Measurements from ENCODE around the gene TRIM26. TPM values are rescaled to one million over a fixed set of nuclear protein-coding genes. Genes with fewer than 3 reads are reported as not detected.

Gene TRIM26
- total RNA-seq, 4 donors from 2014 or later = 40.4 to 57.4 (median 50.7) TPM

GRCh38 chr6:30188541-30188940 is 24.7 kb downstream of the TRIM26 start:
- no peak overlapping the region for H3K4me3 ChIP-seq (ENCODE audit: low read depth, poor library complexity, severe bottlenecking)
- DNase-seq (ENCODE audit: low spot score in 2 of 2) = no peak
- intact Hi-C loops (cut with DNase I; ENCODE audit: low total_unique reads) = no loop called here
- TF ChIP-seq, protein P1, sequence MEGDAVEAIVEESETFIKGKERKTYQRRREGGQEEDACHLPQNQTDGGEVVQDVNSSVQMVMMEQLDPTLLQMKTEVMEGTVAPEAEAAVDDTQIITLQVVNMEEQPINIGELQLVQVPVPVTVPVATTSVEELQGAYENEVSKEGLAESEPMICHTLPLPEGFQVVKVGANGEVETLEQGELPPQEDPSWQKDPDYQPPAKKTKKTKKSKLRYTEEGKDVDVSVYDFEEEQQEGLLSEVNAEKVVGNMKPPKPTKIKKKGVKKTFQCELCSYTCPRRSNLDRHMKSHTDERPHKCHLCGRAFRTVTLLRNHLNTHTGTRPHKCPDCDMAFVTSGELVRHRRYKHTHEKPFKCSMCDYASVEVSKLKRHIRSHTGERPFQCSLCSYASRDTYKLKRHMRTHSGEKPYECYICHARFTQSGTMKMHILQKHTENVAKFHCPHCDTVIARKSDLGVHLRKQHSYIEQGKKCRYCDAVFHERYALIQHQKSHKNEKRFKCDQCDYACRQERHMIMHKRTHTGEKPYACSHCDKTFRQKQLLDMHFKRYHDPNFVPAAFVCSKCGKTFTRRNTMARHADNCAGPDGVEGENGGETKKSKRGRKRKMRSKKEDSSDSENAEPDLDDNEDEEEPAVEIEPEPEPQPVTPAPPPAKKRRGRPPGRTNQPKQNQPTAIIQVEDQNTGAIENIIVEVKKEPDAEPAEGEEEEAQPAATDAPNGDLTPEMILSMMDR (IDR thresholded peaks at IDR 0.05) = no peak
- TF ChIP-seq POLR2A (IDR thresholded peaks at IDR 0.05) = no peak
- 94 to 97% methylated on average over 5 of the region's 5 CpGs for WGBS, 2 donors

DNA sequence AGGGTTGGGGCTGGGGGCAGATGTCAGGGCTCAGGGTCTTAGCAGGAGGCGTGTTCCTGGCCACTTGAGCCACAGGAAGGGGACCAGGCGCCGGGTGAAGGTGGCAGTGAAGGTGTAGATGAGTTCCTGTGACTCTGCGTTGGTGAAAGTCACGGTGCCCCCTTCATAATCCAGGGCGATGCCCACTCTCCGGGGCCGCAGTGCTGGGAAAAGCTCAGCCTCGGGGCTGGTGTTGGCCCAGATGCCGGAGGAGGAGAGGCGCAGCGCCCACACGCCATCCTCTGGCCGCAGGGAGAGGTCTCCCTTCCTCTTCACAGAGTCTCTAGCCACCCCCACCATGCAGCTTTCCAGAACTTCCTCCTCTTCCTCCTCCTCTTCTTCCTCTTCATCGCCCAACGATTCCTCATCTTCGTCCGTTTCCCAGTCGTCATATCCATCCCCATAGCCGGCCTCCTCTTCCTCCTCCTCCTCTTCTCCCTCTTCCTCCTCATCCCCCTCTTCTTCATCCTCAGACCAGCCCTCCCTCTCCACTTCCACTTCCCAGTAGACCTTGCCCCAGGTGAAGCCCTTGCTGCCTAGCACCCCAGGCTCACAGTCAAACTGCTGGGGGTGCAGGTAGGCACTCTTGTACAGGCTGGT is 27.2 kb downstream of the TRIM26 start:
- WGBS, 2 donors = 90 to 91% methylated on average over 20 of the region's 20 CpGs
- intact Hi-C loops (cut with DNase I; ENCODE audit: low total_unique reads) = no loop called here
- DNase-seq (ENCODE audit: low spot score in 2 of 2) = no peak

DNA sequence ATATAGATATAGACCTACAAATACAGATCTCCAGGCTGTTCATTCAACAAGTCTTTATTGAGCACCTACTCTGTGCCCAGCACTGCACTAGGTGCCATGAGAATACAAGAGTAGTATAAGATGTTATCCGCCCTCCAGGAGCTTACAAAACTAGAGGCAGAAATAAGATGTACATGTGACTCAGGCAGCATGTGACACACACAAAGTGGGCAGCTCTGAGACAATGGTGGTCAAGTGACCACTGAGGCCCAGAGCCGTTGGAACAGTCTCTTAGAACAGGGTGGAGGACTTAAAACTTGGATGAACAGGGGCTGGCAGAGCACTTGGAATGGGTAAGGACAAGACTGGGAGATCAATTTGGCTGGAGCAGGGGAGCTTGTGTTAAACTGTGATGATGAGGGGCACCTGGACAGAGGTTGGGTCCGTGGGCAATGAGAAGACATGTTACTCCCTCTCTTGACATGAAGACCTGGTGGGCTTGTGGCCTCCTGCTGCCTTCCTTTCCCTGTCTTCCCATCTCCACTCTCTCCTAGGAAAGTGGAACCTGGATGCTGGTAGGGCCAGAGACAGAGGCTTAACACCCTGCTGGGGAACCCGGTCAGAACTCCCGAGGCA is 28.7 kb downstream of the TRIM26 start:
- WGBS, 2 donors = 77 to 90% methylated on average over 5 of the region's 5 CpGs
- no peak for DNase-seq (ENCODE audit: low spot score in 2 of 2)
- H3K4me3 ChIP-seq (ENCODE audit: low read depth, poor library complexity, severe bottlenecking) = no peak overlapping the region
- no peak for TF ChIP-seq POLR2A (IDR thresholded peaks at IDR 0.05)
- TF ChIP-seq, protein P1 (IDR thresholded peaks at IDR 0.05) = no peak
- intact Hi-C loops (cut with DNase I; ENCODE audit: low total_unique reads) = no loop called here

More for the DNA sequence above, 27.2 kb downstream of the TRIM26 start:
- no peak overlapping the region for H3K4me3 ChIP-seq (ENCODE audit: low read depth, poor library complexity, severe bottlenecking)
- no peak for TF ChIP-seq POLR2A (IDR thresholded peaks at IDR 0.05)
- TF ChIP-seq, protein P1 (IDR thresholded peaks at IDR 0.05) = no peak

DNA sequence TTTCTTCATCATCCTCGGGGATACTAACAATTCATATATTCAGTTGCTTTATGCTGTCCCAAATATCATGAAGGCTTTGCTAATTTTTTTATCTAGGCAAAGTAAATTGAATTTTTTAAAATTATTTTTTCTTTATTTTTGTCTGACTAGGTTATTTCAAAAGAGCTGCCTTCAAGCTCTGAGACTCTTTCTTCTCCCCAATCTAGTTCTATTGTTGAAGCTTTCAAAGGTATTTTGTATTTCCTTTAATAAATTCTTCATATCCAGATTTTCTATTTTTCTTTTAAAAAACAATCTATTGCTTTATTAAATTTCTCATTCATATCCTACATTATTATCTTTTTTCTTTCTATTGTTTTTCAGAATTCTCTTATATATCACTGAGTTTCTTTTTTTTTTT is 33.1 kb downstream of the TRIM26 start:
- intact Hi-C loops (cut with DNase I; ENCODE audit: low total_unique reads) = no loop called here
- TF ChIP-seq, protein P1 (IDR thresholded peaks at IDR 0.05) = no peak
- TF ChIP-seq POLR2A (IDR thresholded peaks at IDR 0.05) = no peak
- no peak overlapping the region for H3K4me3 ChIP-seq (ENCODE audit: low read depth, poor library complexity, severe bottlenecking)
- no peak for DNase-seq (ENCODE audit: low spot score in 2 of 2)
- 76 to 87% methylated on average over 1 of the region's 1 CpG for WGBS, 2 donors

DNA sequence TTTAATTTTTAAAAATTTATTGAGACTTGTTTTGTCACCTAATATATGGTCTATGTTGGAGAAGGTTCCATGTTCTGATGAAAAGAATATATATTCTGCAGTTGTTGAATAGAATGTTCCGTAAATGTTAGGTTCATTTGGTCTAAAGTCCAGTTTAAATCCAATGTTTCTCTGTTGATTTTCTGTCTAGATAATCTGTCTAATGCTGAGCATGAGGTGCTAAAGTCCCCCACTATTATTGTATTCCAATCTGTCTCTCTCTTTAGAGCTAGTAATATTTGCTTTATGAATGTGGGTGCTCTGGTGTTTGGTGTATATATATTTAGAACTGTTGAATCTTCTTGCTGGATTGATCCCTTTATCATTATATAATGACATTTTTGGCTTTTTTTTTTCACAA is 34.4 kb downstream of the TRIM26 start:
- 95 to 96% methylated on average over 1 of the region's 1 CpG for WGBS, 2 donors
- H3K4me3 ChIP-seq (ENCODE audit: low read depth, poor library complexity, severe bottlenecking) = no peak overlapping the region
- intact Hi-C loops (cut with DNase I; ENCODE audit: low total_unique reads) = no loop called here
- DNase-seq (ENCODE audit: low spot score in 2 of 2) = no peak
- TF ChIP-seq, protein P1 (IDR thresholded peaks at IDR 0.05) = no peak
- TF ChIP-seq POLR2A (IDR thresholded peaks at IDR 0.05) = no peak

Data from lower leg skin (tissue), 4 donors.